AG09309 (cell line): ENCODE measurements around the gene ZEB2.

ENCODE experiments used
- DNase-seq: peaks from one replicate; pipeline ENCODE4 v3.0.0-alpha.2; 2010; ENCODE audit warnings: low read depth
- H3K4me3 ChIP-seq: 2 replicates; pipeline ENCODE4 v1.5.1; 2011; ENCODE audit warnings: mild to moderate bottlenecking, low read depth, low read length, moderate library complexity; ENCODE audit not compliant: control insufficient read depth
- TF ChIP-seq, protein P1 (sequence below): IDR thresholded peaks from 2 replicates; pipeline ENCODE4 v1.5.1; 2011; ENCODE audit warnings: mild to moderate bottlenecking, low read depth, low read length, inconsistent platforms; ENCODE audit not compliant: insufficient read depth, control insufficient read depth; ENCODE audit errors: missing control alignments

Gene ZEB2

DNA sequence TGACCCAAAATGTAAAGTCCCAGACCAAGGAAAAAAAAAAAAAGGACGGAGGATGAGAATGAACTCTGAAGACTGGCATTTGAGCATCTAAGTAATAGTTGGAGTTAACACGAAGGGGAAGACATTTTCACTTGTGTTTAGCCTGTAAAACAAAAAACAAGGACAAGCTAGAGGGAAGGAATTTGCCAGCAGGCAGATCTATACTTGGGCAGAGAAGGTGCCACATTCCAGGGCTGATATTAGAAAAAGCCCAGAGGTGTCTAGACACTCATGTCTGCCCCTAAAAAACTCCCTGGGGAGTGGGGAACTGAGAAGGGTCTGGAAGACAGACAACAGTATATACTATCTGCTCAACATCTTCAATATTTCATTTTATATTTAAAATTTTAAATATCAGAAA is 171.1 kb downstream of the ZEB2 start:
- DNase-seq, result no peak
- no peak overlapping the region for H3K4me3 ChIP-seq
- TF ChIP-seq, protein P1, sequence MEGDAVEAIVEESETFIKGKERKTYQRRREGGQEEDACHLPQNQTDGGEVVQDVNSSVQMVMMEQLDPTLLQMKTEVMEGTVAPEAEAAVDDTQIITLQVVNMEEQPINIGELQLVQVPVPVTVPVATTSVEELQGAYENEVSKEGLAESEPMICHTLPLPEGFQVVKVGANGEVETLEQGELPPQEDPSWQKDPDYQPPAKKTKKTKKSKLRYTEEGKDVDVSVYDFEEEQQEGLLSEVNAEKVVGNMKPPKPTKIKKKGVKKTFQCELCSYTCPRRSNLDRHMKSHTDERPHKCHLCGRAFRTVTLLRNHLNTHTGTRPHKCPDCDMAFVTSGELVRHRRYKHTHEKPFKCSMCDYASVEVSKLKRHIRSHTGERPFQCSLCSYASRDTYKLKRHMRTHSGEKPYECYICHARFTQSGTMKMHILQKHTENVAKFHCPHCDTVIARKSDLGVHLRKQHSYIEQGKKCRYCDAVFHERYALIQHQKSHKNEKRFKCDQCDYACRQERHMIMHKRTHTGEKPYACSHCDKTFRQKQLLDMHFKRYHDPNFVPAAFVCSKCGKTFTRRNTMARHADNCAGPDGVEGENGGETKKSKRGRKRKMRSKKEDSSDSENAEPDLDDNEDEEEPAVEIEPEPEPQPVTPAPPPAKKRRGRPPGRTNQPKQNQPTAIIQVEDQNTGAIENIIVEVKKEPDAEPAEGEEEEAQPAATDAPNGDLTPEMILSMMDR, result no peak

DNA sequence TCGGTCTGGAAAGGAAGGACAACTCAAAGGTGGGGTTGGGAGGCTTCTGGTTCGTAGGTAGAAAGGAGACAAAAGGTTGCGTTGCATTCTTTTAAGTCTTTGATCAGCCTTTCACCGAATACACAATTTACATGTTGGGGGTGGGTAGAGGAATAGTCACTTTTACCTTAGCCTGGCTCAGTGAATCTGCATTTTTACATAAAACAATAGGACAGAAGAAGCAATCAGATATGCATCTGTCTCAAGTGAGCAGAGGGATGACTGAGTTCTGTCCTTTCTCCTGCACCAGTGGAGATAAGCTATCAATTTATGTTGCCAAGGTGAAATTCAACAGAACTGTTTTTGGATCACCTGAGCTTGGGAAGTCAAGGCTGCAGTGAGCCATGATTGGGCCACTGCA is 173.7 kb downstream of the ZEB2 start:
- TF ChIP-seq, protein P1, result no peak
- H3K4me3 ChIP-seq, result no peak overlapping the region
- DNase-seq, result no peak

DNA sequence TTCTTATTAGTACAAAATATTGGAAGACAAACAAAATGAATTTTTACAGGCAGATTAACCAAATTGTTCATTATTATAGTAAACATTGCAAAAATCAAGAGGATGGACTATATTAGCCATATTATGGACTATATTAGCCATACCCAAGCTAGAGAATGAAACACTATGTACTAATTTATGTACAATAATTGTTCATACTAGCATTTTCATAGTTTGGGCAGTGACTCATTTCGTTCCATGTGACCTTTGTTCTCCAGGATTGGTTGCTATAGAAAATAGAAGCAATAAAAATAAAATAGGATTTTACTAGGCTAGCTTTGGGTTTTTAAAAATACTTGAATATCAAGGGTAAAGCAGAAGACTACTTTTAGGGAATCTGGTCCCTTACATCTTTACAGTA is 176.8 kb downstream of the ZEB2 start:
- TF ChIP-seq, protein P1, result no peak
- no peak for DNase-seq
- H3K4me3 ChIP-seq, result no peak overlapping the region

DNA sequence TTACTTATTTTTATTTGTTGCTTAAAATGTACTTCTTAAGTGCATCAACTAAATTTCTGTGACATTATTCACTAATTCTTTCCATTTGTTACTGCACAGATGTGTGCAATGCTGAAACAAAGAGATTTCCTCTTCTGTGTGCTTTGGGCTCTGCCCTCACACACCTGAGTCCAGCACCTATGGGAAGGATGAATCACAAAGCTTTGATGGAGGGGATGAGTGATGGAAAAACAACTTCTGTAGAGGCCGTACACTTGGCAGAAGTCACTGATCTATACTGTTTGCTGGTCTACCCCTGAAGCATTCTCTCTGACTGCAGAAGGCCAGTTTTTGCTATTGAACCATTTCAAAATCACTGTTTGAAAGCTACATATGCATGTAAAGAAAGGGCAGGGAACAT is 178.4 kb downstream of the ZEB2 start:
- H3K4me3 ChIP-seq, result no peak overlapping the region
- TF ChIP-seq, protein P1, result no peak
- DNase-seq, result no peak

DNA sequence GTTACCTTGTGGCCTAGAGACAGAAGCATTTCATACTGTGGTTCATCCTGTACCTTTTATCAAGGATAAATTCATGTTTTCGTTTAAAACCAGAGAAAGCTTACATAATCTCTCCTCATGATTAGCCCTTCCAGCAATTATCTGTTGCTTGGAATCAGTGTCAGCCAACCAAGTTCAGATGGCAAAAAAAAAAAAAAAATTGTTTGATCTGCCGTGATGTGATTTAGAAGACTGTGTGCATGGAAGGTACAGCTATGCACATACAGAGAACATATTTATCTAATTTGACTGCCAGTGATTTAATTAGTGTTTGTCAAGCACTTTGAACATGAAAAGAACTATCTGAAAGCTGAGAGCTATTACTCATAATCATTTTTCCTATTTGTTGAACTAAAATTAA is 180.9 kb downstream of the ZEB2 start:
- DNase-seq, result no peak
- H3K4me3 ChIP-seq, result no peak overlapping the region
- TF ChIP-seq, protein P1, result no peak

DNA sequence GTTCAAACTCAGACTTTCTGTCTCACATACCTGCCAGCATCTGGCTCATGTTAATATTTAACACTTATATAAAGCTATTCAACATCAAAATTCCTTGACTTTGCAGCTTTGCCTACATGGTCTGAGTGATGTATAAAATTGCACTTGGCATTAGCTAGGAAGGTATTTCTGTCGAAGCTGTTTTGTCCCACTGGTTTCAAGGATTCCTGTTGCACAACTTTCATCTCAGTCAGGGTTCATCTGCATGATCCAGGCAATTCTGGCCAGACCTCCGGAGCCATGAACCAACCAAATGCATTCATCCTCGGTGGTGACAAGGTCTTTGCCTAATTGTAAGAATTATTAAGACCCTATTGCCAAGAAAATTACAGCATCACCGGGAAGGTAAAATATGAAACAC is 185.4 kb downstream of the ZEB2 start:
- DNase-seq, result no peak
- no peak overlapping the region for H3K4me3 ChIP-seq
- TF ChIP-seq, protein P1, result no peak
